Measurements from ENCODE around the gene POMGNT1. TPM values are rescaled to one million over a fixed set of nuclear protein-coding genes. Genes with fewer than 3 reads are reported as not detected.
A peak's percentile ranks its signal among the peaks of the same experiment; 100 is the strongest.

POMGNT1 gene
- total RNA-seq, 2 experiments from 2014 or later: 30.8 to 37.3 TPM

GRCh38 chr1:46183926-46184557 lies 14.2 kb downstream of the POMGNT1 start:
- TF ChIP-seq CTCF (conservative IDR thresholded peaks at IDR 0.05; ENCODE audit: low read length) (no peak), EZH2phosphoT487 (IDR thresholded peaks at IDR 0.05; ENCODE audit: borderline replicate concordance, low read depth, low read length) (no peak)
- no peaks in the 10 kb centered on the region for H4K20me1 ChIP-seq (ENCODE audit: insufficient read depth, low read length)
- no peak overlapping the region for H3K4me3 ChIP-seq (ENCODE audit: low read depth, low read length, poor library complexity, severe bottlenecking)
- no peaks in the 10 kb centered on the region for H3K79me2 ChIP-seq (ENCODE audit: insufficient read depth, low read depth, low read length)
- peaks cover 45% of the 10 kb centered on the region for H3K4me1 ChIP-seq (ENCODE audit: insufficient read depth, low read length, poor library complexity, severe bottlenecking)
- BruUV-seq (replicated peaks): no TSS peak
- no peaks in the 10 kb centered on the region for H3K9me2 ChIP-seq (ENCODE audit: insufficient read depth, low read length)
- H3K36me3 ChIP-seq (ENCODE audit: insufficient read depth, low read length): no peaks in the 10 kb centered on the region
- intact Hi-C loops (cut with micrococcal nuclease; ENCODE audit: unreplicated experiment): no loop called here
- POLR2A ChIA-PET: interaction anchor here (0.9 to 1.2 kb wide), 3 partner anchors 12 to 151 kb away, joined by 3 to 5 read pairs (median 3); no protein-coding TSS in a partner anchor
- H2AFZ ChIP-seq (ENCODE audit: low read length): peak overlapping the region; percentile 7; the same call in 1 of the 2 replicates
- DNase-seq (ENCODE audit: low spot score): no peak
- no peaks in the 10 kb centered on the region for H3K9me3 ChIP-seq (ENCODE audit: low read length)
- CTCF ChIA-PET (ENCODE audit: unreplicated experiment): interaction anchor here (0.7 to 3.0 kb wide), 2 partner anchors 21 to 40 kb away, joined by 3 to 13 read pairs; no protein-coding TSS in a partner anchor
- no peak overlapping the region for H3K27ac ChIP-seq (ENCODE audit: low read depth, low read length, poor library complexity, severe bottlenecking)
- no peak overlapping the region for H3K4me2 ChIP-seq (ENCODE audit: low read length)

- TF ChIP-seq EZH2phosphoT487 (IDR thresholded peaks at IDR 0.05; ENCODE audit: borderline replicate concordance, low read depth, low read length) (no peak), CTCF (conservative IDR thresholded peaks at IDR 0.05; ENCODE audit: low read length) (no peak)
Measured at GRCh38 chr1:46183079-46183847, 15.0 kb downstream of the POMGNT1 start.

More at GRCh38 chr1:46183079-46183847, 15.0 kb downstream of the POMGNT1 start:
- no peak overlapping the region for H3K4me3 ChIP-seq (ENCODE audit: low read depth, low read length, poor library complexity, severe bottlenecking)
- peak overlapping the region; percentile 7; the same call in 1 of the 2 replicates for H2AFZ ChIP-seq (ENCODE audit: low read length)
- no peaks in the 10 kb centered on the region for H3K79me2 ChIP-seq (ENCODE audit: insufficient read depth, low read depth, low read length)
- H3K27ac ChIP-seq (ENCODE audit: low read depth, low read length, poor library complexity, severe bottlenecking): no peak overlapping the region
- H4K20me1 ChIP-seq (ENCODE audit: insufficient read depth, low read length): no peaks in the 10 kb centered on the region
- H3K4me1 ChIP-seq (ENCODE audit: insufficient read depth, low read length, poor library complexity, severe bottlenecking): peaks cover 51% of the 10 kb centered on the region
- POLR2A ChIA-PET: interaction anchor here (0.6 to 2.2 kb wide), 6 partner anchors 13 to 571 kb away, joined by 3 to 9 read pairs (median 4); no protein-coding TSS in a partner anchor
- CTCF ChIA-PET (ENCODE audit: unreplicated experiment): interaction anchor here (0.5 to 3.0 kb wide), 3 partner anchors 16 to 41 kb away, joined by 3 to 13 read pairs (median 4); no protein-coding TSS in a partner anchor
- H3K4me2 ChIP-seq (ENCODE audit: low read length): no peak overlapping the region
- no peaks in the 10 kb centered on the region for H3K36me3 ChIP-seq (ENCODE audit: insufficient read depth, low read length)
- H3K9me3 ChIP-seq (ENCODE audit: low read length): no peaks in the 10 kb centered on the region
- DNase-seq (ENCODE audit: low spot score): no peak
- intact Hi-C loops (cut with micrococcal nuclease; ENCODE audit: unreplicated experiment): no loop called here
- no peaks in the 10 kb centered on the region for H3K9me2 ChIP-seq (ENCODE audit: insufficient read depth, low read length)
- BruUV-seq (replicated peaks): no TSS peak

All from OCI-LY7 (cell line).